NCI-H748 treated with DMSO at 0.1 percent for 48 hours (cell line): Measurements from ENCODE around the gene REXO2.

ENCODE experiments used
- DNase-seq: peaks from one replicate; lab custom pipeline; 2025; lab: John Stamatoyannopoulos, UW

Gene REXO2

DNA sequence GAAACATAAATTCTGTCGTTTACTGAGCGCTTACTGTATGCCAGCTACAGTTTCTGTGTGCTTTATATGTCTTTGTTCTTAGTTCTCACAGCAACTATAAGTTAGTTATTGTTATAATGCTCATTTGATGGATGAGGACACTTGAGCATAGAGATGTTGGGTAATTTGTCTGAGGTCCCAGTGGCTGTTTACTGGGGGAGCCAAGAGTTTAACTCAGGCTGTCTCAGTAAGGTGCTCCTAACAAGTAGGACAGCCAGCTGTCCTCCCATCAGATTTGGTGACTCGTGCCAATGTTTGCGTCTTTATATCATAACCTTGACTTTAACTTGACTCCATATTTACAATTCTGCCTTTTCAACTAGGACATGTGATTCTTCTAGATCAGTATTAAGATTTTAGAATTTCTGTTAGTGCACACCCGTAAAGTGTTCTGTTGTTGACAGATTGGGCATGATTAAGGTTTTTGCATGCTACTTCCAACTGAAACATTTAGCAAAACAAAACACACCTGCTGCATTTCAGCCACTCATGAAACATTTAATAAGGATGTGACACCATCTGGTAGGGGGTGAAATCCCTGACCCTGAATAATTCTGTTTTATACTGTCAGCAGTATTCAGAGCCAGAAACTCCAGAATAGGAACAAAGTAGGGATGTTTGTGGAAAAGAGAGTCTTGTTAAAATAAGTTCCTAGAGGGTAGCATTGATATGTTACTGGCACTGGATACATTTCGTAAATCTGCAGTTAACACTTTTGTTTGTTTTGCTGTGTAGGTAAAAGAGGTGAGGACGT, 1.9 kb downstream of the REXO2 start:
- no peak for DNase-seq

DNA sequence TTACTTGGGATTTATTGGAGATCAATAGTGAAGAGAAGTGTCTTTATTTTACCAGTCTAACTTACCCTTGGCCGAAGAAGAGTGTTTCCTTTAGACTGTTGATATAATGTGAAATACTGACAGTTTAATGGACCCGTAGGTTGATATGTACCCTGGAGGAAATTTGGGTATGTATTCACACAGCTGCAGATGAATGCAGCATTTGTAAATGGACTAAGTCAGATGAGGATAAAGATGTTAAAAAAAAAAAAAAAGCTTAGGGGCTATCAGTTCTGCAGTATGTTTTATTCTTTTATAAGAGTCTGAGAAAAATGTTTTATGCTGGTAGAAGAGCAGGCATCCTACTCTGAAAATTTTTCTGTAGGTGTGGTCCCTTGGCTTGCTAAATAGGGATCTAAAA, 2.7 kb downstream of the REXO2 start:
- DNase-seq, result no peak

DNA sequence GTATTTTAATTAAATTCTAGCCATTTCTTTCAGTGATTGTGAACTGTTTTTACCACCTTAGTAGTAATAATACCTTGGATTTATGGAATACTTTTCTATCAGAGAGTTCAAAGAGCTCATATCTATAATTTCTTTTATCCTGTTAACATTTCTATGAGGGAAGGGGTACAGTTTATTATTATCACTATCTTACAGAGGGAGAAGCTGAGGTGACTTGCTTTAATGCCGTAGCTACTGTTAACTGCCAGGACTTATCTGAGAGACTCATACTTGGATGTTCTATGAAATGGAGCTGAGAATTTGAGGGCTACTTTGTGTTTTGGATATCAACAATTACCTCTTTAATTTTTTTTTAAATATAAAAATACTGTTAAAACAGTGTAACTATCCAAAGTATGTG, 3.3 kb downstream of the REXO2 start:
- DNase-seq, result no peak

DNA sequence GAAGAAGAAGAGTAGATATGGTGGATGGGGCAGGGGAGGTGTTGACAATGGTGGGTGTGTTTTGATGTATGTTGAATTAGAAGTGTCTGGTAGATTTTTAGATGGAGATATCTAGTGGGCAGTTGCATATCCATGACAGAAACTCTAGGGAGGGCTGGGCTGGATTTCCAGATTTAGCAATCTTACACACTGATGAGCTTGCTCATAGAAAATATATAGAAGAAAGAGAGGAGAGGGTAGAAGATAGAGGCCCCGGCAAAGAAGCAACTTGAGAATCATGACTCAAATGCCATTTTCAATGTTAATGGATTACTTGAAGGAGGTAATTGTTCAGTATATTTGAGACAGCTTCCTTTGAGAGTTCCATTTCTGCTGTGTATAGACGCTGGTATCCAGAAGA, 8.2 kb downstream of the REXO2 start:
- DNase-seq, result no peak

DNA sequence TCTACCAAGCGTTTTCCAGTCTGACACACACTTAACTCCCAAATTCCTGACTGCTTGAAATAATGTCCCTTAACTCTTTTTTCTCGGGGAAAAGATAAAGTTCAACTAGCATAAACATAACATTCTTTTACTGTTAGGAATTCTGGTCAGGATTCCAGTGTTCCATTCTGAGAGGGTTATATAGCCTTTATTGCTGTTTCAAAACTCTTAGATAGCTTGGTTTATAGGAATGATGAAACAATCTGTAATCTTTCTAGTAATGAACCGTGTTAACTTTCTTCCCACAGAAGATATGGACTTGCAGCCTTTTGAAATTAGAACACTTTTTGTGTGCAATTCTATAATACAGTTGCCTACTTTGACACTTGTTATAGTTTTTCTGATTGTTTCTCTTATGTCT, 8.6 kb downstream of the REXO2 start:
- no peak for DNase-seq

DNA sequence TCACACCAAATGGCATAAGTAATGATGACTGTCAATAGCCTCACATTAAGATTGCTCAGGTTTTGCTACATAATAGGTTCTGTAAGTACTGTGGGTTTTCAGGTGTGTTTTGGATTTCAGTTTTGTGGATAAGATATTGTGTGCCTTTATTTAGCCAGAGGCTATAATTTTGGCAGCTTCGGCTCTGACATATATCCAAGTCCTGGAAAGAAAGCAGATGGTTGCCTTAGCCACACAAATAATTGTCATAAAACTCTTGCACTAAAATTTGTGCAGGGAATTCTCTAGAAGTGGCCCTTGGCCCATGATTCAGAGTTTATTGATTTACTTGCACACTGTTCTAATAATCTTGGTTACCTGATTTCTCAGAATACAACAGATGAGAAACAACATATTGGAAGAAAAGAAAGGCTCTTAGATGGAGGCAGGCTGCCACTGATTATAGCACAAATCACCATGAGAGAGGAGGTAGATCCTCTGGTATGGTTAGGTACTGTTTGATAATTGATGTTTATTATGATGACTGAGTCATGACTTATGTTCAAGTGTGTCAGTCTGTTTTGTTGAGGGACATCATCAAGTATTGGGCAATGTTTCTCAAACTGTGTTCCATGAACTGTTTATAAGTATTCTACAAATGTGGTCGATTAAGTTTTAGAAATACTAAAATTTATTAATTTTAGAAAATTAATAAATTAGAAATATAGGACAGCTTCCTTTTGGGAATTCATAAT, 9.6 kb downstream of the REXO2 start:
- no peak for DNase-seq

DNA sequence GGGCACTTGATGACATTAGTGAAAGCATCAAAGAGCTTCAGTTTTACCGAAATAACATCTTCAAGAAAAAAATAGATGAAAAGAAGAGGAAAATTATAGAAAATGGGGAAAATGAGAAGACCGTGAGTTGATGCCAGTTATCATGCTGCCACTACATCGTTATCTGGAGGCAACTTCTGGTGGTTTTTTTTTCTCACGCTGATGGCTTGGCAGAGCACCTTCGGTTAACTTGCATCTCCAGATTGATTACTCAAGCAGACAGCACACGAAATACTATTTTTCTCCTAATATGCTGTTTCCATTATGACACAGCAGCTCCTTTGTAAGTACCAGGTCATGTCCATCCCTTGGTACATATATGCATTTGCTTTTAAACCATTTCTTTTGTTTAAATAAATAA, 10.6 kb downstream of the REXO2 start:
- no peak for DNase-seq

DNA sequence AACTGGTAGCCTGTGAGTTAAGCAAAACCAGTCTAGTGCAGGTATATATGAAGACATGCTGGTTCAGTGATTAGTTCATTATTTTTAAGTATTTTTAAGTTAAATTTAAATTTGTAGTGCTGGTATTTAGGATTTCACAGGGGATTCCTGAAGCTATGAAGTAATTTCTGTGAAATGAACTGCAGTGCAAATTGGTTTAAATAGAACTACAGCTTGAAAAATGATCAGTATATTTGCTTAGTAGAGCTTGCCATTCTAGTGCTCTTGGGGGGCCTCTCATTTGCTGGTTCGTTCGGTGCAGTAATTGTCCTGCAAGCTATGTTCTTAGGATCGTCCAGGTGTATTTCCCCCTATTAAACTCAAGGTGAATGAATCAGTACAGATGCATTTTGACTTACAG, 13.1 kb downstream of the REXO2 start:
- DNase-seq, result no peak

DNA sequence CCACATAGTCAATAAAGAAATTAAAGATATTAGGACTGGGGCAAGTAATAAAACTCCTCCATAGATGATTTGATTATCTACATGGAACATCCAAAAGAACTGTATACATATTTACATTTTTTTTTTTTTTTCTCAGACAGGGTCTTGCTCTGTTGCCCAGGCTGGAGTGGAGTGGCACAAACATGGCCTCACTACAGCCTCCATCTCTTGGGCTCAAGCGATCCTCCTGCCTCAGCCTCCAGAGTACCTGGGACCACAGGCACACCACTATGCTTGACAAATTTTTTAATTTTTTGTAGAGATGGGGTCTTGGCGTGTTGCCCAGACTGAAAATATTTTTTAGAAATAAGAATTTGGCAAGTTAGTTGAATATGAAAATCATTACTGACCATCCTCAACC, 24.7 kb downstream of the REXO2 start:
- DNase-seq, result no peak

DNA sequence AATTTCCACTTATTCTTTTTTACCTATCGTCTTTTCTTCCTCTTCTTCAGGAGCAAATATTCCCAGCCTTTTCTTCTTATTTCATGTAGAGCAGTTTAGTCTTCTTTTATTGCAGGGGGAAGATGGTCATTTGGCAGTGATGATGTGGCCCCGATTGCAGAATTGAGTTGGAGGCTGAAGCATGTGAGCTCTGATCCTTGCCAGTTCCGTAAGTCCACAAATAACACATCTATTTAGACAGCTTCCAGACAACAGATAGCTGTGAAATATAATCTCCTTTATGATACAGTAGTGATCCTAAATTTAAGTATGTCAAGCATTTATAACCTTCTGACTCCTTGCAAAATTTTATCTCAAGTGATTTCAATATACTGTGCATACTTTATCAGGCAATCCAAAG, 27.5 kb downstream of the REXO2 start:
- DNase-seq, result no peak

DNA sequence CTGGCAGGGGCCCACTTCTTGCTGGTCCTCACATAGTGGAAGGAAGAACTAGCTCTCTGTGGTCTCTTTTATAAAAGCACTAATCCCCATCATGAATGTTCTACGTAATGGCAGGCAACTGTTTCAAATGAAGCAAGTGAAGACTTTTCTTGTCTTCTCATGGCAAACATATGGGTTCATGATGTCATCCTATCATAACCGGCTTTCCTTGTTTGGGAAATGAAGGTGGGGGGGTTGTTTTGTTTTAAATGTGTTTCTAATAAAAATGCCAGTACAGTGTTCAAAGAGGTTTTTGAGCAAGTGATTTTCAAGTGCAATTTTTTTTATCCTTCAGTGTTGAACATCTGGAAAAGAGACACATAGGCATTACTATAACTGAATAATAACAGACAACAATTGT, 33.4 kb downstream of the REXO2 start:
- no peak for DNase-seq

DNA sequence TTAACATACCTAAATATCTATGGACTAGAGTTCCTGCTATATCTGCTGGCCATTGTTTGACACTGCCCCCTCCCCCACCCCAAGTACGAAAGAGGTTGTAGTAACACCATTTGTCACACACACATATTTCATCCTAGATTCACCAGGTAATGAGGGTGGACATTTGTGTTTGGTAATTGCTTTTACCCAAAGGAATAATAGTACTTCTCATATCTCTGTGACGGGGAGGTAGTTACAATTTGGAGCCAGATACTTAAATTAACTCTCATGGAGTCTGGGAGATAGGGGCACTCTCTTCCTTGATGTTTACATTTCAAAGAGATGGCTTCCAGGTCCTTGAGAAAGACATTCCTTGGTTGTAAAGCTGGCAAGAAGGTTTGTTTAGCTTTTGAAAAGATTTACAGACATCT, 38.7 kb downstream of the REXO2 start:
- DNase-seq, result no peak

DNA sequence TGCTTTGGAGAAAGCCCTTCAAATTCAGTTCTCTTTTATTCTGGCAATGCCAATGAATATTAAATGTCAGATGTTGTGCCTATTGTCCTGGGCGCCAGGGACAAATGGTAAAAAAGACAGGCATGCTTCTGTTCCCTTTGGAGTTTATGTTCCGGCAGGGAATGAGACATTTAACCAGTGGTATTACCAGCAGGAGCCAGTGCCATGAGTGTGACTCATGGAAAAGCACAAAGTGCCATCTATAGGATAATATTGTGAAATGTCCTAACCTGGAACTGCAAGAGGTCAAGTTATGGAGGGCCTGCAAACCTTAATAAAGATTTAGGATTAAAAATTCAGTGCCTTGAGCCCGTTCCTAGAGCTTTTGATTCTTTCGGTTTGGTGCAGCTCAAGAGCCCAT, 39.5 kb downstream of the REXO2 start:
- DNase-seq, result no peak

DNA sequence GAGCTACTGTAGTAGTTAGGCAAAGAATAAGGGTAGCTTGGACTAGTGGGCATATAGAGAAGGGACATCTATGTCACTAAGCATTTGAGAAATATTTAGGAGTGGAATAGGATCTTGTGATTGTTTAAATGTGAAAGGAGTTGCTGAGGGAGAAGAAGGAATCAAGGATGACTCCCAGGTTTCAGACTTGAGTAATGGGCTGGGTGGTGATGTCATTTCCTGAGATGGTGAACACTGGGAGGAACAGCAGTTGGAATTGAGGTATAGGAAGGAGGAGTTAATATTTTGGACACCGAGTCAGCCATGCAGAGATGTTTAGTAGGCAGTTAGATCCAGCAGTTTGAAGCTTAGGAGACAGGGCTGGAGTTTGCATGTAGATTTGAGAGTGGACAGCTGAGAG, 40.1 kb downstream of the REXO2 start:
- no peak for DNase-seq

DNA sequence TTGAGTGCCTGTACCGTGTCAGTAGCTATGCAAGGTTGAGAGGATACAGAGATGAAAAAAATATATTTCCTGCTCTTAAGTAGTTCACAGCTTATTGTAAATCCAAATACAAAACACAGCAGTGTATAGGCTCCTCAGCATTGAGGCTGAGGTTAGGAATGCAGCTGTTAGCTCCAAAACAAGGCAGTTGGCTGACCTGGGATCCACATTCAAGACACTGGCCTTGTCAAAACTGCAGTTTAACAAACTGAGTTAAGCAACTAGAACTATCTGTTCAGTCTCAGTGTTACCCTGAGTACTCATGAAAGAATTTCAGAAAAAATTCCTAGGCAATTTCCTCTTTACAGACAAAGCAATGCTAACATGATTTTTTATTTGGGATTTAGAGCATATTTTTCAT, 42.8 kb downstream of the REXO2 start:
- DNase-seq, result no peak

DNA sequence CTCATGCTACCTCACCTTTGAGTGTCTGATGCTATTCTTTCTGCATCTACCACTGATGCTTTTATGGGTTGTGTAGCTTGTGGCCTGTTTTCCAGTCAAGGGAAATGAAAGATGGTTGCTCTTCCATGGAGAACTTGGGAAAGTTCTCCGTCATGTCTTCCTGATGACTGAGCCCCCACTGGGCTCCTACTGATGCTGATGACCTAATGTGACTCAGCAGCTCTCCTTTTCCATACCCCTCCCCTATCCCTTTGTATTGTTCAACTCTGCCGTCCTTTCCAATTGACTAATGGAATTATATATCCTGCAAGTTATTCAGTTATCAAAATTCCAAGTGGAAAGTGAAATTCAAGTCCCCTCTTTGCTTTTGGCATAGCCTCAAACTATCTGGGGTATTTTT, 44.7 kb downstream of the REXO2 start:
- DNase-seq, result no peak

DNA sequence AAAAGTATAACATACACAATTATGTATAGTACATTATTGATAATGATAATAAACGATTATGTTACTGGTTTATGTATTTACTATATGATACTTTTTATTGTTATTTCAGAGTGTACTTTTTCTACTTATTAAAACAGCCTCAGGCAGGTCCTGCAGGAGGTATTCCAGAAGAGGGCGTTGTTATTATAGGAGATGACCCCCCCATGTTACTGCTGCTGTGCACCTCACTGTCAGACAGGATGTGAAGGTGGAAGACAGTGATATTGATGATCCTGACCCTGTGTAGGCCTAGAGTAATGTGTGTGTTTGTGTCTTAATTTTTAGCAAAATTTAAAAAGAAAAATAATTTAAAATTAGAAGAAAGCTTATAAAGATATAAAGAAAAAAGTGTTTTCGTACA, 57.6 kb downstream of the REXO2 start:
- no peak for DNase-seq

DNA sequence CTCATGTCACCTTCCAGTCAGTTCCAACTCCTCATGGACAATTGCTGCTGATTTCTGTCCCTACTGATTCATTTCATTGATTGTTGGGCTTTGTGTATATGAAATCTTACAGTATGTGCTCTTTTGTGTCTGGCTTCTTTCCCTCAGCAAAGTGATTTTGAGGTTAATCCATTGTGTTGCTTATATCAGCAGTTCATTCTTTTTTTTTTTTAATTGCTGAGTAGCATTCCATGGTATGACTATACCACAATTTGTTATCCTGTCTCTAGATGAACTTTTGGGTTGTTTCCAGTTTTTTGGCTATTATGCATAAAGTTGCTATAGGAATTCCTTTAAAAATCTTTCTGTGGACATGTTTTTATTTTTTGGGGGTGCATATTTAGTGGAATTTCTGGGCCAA, 60.5 kb downstream of the REXO2 start:
- no peak for DNase-seq
